HG03460 (cell line): Measurements from ENCODE around the gene C1orf174.
"Not testable (repeated sequence)": the region's sequence is repeated elsewhere in the genome, so short reads cannot be mapped to it uniquely, and the experiment has no call there.

ENCODE experiments used
- ATAC-seq: cut with Tn5 transposase; IDR thresholded peaks from one replicate; pipeline ENCODE4 v1.9.1; 2021; ENCODE audit not compliant: unreplicated experiment

Gene C1orf174

GRCh38 chr1:3926956-3927355, 26.9 kb upstream of the C1orf174 start:
- ATAC-seq: no peak

GRCh38 chr1:3925762-3926161, 25.7 kb upstream of the C1orf174 start:
- no peak for ATAC-seq

- ATAC-seq: no peak
Measured at GRCh38 chr1:3925256-3925655, 25.2 kb upstream of the C1orf174 start.

GRCh38 chr1:3924825-3925220, 24.8 kb upstream of the C1orf174 start:
- ATAC-seq: no peak

- ATAC-seq: no peak
Measured at GRCh38 chr1:3924186-3924824, 24.2 kb upstream of the C1orf174 start.

- ATAC-seq: no peak
Measured at GRCh38 chr1:3923378-3924185, 23.5 kb upstream of the C1orf174 start.

- no peak for ATAC-seq
Measured at GRCh38 chr1:3922851-3923250, 22.8 kb upstream of the C1orf174 start.

- no peak for ATAC-seq
Measured at GRCh38 chr1:3922201-3922725, 22.2 kb upstream of the C1orf174 start.

GRCh38 chr1:3921765-3922164, 21.7 kb upstream of the C1orf174 start:
- ATAC-seq: no peak

- ATAC-seq: no peak
Measured at GRCh38 chr1:3919706-3920105, 19.6 kb upstream of the C1orf174 start.

GRCh38 chr1:3918966-3919611, 19.0 kb upstream of the C1orf174 start:
- no peak for ATAC-seq

GRCh38 chr1:3918359-3918758, 18.3 kb upstream of the C1orf174 start:
- ATAC-seq: not testable (repeated sequence)

GRCh38 chr1:3917761-3918160, 17.7 kb upstream of the C1orf174 start:
- no peak for ATAC-seq

- ATAC-seq: no peak
Measured at GRCh38 chr1:3915551-3916121, 15.6 kb upstream of the C1orf174 start.

GRCh38 chr1:3914911-3915310, 14.8 kb upstream of the C1orf174 start:
- ATAC-seq: no peak

GRCh38 chr1:3914331-3914851, 14.3 kb upstream of the C1orf174 start:
- no peak for ATAC-seq

- ATAC-seq: no peak
Measured at GRCh38 chr1:3912809-3913685, 13.0 kb upstream of the C1orf174 start.

GRCh38 chr1:3911981-3912808, 12.1 kb upstream of the C1orf174 start:
- no peak for ATAC-seq
